Psoas muscle (tissue), 8 donors: Measurements from ENCODE around the gene CDK3. TPM values are rescaled to one million over a fixed set of nuclear protein-coding genes. Genes with fewer than 3 reads are reported as not detected.
A peak's percentile ranks its signal among the peaks of the same experiment; 100 is the strongest.

Experiments used
- ATAC-seq, 4 donors: fragments of 200-7000 bp; cut with Tn5 transposase; one replicate each; pipeline ENCODE4 v1.9.1; 2020; ENCODE audit warnings: moderate library complexity in 3 of 4, mild to moderate bottlenecking in 2 of 4
- DNase-seq, 2 donors: peaks; one replicate each; pipeline ENCODE4 v3.0.0-alpha.2; 2020
- H3K27ac ChIP-seq: fragments of 200-600 bp; one replicate; pipeline ENCODE4 v1.8.0; 2022
- H3K27me3 ChIP-seq, 3 donors: fragments of 200-600 bp in 1 of 3; one replicate each; pipeline versions ENCODE4 v1.6.1 to v1.8.0; 2013 to 2022; ENCODE audit warnings: low read length in 2 of 3, mild to moderate bottlenecking in 2 of 3, moderate library complexity in 1 of 3; ENCODE audit not compliant: insufficient read depth in 3 of 3
- H3K36me3 ChIP-seq, 2 donors: fragments of 200-600 bp in 1 of 2; one replicate each; pipeline versions ENCODE4 v1.6.1 to v1.8.0; 2013 to 2022; ENCODE audit warnings: low read depth in 1 of 2, mild to moderate bottlenecking in 1 of 2, moderate library complexity in 1 of 2; ENCODE audit not compliant: insufficient read depth in 1 of 2
- H3K4me1 ChIP-seq: fragments of 200-600 bp; one replicate; pipeline ENCODE4 v1.8.0; 2022
- H3K4me3 ChIP-seq: fragments of 200-600 bp; one replicate; pipeline ENCODE4 v1.8.0; 2022; ENCODE audit warnings: mild to moderate bottlenecking
- H3K9me3 ChIP-seq: fragments of 200-600 bp; one replicate; pipeline ENCODE4 v1.8.0; 2022
- WGBS, 3 donors: extraction: QIAGEN DNeasy Blood & Tissue Kit; methylation state at CpG; one replicate each; pipeline versions ENCODE4 v1.1.6 to v1.1.7; 2013; 5-methylcytosine and 5-hydroxymethylcytosine counted together
- intact Hi-C, 2 donors: fragments of 100-400 bp; cut with DNase I; formaldehyde crosslinking; loops; one replicate each; pipeline versions ENCODE4 v1.11.0 to v1.14.2; 2022
- polyA plus RNA-seq, 3 donors: library from polyadenylated mRNA; stranded (reverse); fragments of 200-250 nt; gene quantifications; one replicate each; pipeline ENCODE4 v1.2.3, GENCODE V29; 2013
- total RNA-seq, 4 donors: library from RNA; stranded (reverse); fragmentation: NEBNext Ultra II Directional in 2 of 4; extraction: Animal tissue kit (Norgen Biotek cat#: 25700) in 2 of 4; gene quantifications; one replicate each; pipeline versions ENCODE4 v1.2.1 to v1.2.4, GENCODE V29; 2021 to 2023
- TF ChIP-seq, protein P1 (sequence below): fragments of 200-600 bp; IDR thresholded peaks from one replicate; pipeline ENCODE4 v1.8.0; 2022; ENCODE audit warnings: antibody characterized with exemption
- donor health status: healthy with polysubstance abuse.
- donor health status: DM: no; HTN: no; CAD: no; lungs with moderate emphysema.
- donor health status: Bipolar disorder and iron deficiency.
- donor health status: healthy.
- donor health status: DM: yes; HTN: yes; CAD: no.
- donor health status: DM: no; HTN: no; CAD: no.
- donor health status: DM: no; HTN: no; CAD: no.
- donor health status: DM: yes; HTN: yes; CAD: no.

The CDK3 gene
- total and polyA plus RNA-seq, 7 donors, result 0.47 to 1.9 (median 0.64) TPM

DNA sequence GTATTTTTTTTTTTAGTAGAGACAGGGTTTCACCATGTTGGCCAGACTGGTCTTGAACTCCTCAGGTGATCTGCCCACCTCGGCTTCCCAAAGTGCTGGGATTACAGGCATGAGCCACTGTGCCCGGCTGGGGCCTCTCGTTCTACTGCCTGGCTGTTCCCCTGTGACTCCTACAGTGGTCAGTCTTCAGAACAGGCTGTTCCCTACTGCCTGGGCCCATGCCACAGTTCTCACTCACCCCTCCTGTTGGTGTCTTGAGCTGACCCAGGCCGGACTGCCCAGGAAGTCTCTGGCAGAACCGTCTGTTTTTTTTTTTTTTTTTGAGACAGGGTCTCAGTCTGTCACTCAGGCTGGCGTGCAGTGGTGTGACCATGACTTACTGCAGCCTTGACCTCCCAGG, 3.3 kb downstream of the CDK3 start:
- intact Hi-C loops, result loop anchor here in 1 of 2 donors (2.0 kb wide), 1 partner anchor 99 kb away; the partner anchor contains the start of gene MRPL38
- Histone ChIP-seq H3K27me3 (no peaks in the 10 kb centered on the region), H3K36me3 (peaks cover 0 to 4% of the 10 kb centered on the region in 2 donors), H3K4me1 (no peaks in the 10 kb centered on the region), H3K27ac (no peak overlapping the region), H3K4me3 (no peak overlapping the region), H3K9me3 (no peaks in the 10 kb centered on the region)
- TF ChIP-seq, protein P1, sequence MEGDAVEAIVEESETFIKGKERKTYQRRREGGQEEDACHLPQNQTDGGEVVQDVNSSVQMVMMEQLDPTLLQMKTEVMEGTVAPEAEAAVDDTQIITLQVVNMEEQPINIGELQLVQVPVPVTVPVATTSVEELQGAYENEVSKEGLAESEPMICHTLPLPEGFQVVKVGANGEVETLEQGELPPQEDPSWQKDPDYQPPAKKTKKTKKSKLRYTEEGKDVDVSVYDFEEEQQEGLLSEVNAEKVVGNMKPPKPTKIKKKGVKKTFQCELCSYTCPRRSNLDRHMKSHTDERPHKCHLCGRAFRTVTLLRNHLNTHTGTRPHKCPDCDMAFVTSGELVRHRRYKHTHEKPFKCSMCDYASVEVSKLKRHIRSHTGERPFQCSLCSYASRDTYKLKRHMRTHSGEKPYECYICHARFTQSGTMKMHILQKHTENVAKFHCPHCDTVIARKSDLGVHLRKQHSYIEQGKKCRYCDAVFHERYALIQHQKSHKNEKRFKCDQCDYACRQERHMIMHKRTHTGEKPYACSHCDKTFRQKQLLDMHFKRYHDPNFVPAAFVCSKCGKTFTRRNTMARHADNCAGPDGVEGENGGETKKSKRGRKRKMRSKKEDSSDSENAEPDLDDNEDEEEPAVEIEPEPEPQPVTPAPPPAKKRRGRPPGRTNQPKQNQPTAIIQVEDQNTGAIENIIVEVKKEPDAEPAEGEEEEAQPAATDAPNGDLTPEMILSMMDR, result no peak
- 31 to 63% (median 49%) methylated on average over 6 of the region's 6 CpGs for WGBS, 3 donors
- ATAC-seq (peak in 3 of 4 donors; percentile 44 to 61 (median 54)), DNase-seq (no peak)

DNA sequence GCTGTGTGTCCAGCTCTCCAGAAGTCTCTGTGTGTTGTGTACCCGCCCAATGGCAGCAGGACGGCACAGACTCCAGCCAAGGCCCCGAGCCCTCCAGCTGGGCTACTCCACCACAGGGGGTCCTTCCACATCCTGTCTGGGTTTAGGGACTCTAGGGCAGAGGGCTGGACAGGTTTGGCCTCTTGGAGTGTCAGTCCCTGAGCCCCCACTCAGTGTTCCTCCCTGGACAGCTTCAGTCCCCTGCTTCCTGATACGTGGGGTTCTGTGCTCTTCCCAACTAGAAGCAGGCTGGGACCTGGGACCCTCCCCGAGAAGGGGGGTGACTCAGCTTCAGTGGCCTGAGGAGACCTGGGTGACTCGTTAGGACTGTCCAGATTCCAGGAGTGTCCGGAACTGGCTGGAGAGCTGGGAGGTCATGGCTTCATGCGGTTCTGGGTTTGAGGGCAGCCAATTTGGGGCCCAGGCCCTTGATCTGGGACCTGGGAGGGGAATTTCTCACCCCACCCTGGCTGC, 4.2 kb downstream of the CDK3 start:
- TF ChIP-seq, protein P1, result no peak
- H3K27ac ChIP-seq, result no peak overlapping the region
- ATAC-seq (peak in 1 of 4 donors; percentile 10), DNase-seq (no peak)
- 59 to 62% (median 60%) methylated on average over 8 of the region's 8 CpGs for WGBS, 3 donors
- intact Hi-C loops, result loop anchor here (1.0 to 2.0 kb wide), 2 partner anchors 100 kb away; partner anchors contain the start of gene MRPL38 (in 1 of the 2)
- H3K36me3 ChIP-seq, result peaks cover 0 to 4% of the 10 kb centered on the region in 2 donors
- no peaks in the 10 kb centered on the region for H3K4me1 ChIP-seq
- H3K4me3 ChIP-seq, result no peak overlapping the region
- no peaks in the 10 kb centered on the region for H3K27me3 ChIP-seq
- no peaks in the 10 kb centered on the region for H3K9me3 ChIP-seq

DNA sequence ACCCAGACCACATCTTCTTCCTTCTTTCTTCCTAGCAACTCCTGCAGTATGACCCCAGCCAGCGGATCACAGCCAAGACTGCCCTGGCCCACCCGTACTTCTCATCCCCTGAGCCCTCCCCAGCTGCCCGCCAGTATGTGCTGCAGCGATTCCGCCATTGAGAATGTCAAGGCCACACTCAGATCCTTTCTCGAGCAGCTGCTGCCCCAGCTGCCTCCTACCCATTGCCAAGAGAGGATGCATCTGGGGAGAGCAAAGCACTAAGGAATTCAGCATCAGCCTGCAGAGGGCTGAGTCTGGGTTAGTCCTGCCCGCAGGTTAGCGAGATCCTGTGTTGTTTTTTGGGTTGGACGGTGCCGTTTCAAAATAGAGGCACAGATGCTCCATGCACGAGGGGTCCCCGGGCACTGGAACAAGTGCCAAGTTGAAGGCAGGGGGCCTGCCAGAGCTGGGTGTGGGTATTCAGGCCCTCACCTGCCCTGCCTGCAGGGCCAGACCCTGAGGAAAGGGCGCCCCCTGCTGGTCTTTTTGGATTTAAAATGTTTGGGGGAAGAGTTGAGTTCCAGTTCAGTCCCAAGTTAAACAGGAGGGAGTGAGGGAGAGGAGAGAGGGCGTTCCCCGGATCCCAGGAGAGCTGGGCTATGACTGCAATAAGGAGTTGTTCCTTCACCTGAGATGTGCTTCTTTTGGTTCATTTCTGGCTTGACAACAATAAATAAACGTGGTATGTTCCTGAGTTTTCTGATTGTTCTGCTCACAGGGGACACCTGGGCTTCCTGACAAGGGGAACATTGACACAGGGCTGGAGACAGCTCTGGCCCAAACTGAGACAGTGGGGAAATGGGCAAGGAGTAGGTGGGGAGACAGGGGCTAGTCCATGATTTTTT, 4.9 kb downstream of the CDK3 start:
- TF ChIP-seq, protein P1, result peak; percentile 77
- H3K36me3 ChIP-seq, result no peaks in the 10 kb centered on the region
- no peak overlapping the region for H3K4me3 ChIP-seq
- ATAC-seq (peak; percentile 68 to 87 (median 74)), DNase-seq (peak; percentile 65 to 84)
- H3K27ac ChIP-seq, result no peak overlapping the region
- intact Hi-C loops, result loop anchor here (1.0 to 2.0 kb wide), 2 partner anchors 100 to 101 kb away; partner anchors contain the start of gene MRPL38 (in 1 of the 2)
- no peaks in the 10 kb centered on the region for H3K27me3 ChIP-seq
- H3K4me1 ChIP-seq, result no peaks in the 10 kb centered on the region
- 28 to 35% (median 30%) methylated on average over 16 of the region's 16 CpGs for WGBS, 3 donors
- no peaks in the 10 kb centered on the region for H3K9me3 ChIP-seq

DNA sequence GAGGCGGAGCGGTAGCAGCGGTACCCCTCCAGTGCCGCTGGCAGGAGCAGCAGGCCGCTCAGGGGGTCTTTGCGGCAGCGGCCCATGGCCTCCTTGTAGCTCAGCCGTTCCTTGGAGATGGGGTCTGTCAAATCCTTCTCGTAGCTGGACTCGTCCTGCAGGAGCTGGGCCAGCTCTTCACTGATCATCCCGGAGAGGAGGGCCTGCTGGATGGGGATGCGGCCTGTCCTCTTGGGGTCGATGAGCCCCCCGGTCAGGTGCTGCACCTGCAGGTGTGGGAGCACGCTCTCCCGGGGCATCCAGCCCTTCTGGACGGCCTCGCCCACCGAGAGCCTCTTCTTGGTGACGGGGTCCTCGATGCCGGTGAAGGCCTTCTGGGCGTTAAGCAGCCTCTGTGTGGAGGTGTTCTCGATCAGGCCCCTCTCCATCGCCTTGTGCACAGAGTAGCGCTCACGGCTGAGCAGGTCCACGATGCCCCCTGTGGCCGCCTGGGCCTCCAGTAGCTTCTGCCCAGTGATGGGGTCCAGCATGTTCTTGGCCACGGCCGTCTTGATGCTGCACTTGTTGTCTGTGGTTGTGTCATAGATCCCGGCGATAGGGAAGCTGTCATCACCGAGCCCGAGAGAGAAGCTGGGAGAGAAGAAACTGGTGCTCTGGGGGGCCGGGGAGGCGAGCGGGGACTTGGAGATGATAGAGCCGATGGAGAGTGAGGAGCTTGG, 6.6 kb downstream of the CDK3 start:
- no peak for ATAC-seq
- Histone ChIP-seq H3K4me1 (no peaks in the 10 kb centered on the region), H3K4me3 (no peak overlapping the region), H3K27me3 (no peaks in the 10 kb centered on the region), H3K36me3 (no peaks in the 10 kb centered on the region), H3K27ac (no peak overlapping the region), H3K9me3 (no peaks in the 10 kb centered on the region)
- TF ChIP-seq, protein P1, result no peak
- WGBS, 3 donors, result 92 to 93% (median 93%) methylated on average over 39 of the region's 39 CpGs
- intact Hi-C loops, result no loop called here
- no peak for DNase-seq
